GM19193 (cell line): ENCODE data around the gene TBC1D22B.

Experiments used
- POLR2A ChIP-seq: IDR thresholded peaks from 4 replicates; pipeline ENCODE4 v1.6.1; 2011; ENCODE audit not compliant: insufficient read depth, insufficient read length; ENCODE audit errors: extremely low read depth

The TBC1D22B gene

GRCh38 chr6:37317312-37318038, 59.9 kb downstream of the TBC1D22B start:
- no peak for TF ChIP-seq POLR2A

- TF ChIP-seq POLR2A, result no peak
Observed at GRCh38 chr6:37319156-37319555, 61.6 kb downstream of the TBC1D22B start.

DNA sequence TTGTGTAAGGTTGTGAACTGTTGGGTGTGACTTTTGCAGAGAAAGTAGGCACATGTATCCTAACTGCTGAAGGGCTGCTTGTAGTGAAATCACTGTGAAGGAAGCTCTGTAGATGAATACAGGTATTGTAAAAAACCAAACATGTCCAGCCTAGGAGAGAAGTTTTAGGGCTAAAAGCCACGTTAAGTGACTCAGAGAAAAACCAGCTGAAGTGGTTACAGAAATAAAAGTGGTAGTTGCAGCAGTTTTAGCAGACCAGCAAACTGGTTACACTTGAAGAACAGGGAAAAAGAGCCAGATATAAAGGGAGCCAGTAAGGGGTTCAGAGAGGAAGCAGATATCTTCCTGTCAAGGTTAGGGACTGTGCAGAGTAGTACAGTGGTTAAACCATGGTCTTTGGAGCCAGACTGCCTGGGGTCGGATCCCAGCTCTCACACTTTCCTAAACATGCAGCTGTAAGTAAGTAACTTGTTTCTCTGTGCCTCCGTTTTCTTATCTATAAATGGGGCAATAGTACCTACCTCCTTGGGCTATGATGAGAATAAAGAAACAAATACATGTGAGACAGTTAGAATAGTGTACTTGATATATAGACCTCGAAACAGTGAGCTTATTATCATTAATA, 62.4 kb downstream of the TBC1D22B start:
- TF ChIP-seq POLR2A, result no peak

DNA sequence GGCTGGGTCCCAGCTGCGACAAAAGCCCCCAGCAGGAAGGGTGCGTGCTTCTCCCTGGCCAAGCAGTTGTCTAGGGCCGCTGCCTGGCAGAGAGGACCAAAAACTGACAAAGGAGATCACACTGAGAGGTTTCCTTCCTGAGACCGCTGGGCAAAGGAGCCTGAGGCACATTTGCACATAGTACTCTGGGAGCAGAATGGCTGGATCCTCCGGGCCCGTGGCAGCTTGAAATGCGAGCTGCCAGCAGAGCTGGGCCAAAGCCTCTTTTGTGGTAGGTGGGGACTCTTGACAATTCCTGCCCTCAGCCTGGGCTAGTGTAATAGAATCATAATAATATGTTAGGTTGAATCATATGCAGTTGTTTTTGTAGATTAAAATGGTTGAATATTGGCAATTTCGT, 63.1 kb downstream of the TBC1D22B start:
- no peak for TF ChIP-seq POLR2A

DNA sequence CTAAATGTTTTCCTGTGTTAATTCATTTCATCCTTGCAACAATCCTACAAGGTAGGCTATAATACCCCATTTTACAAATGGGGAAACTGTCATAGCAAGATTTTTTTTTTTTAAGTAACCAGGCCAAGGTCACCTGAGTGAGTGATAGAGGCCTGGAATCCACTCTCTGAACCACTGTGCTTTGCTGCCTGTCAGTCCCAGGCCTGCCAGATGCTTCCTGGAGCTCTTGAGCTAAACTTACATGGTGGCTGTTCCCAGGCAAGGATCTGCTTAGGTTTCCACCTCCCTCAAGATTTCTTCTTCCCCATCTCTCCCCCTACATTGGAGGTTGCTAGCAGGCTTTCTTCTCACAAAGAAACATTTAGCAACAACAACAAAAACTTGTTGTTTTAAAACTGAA, 63.5 kb downstream of the TBC1D22B start:
- no peak for TF ChIP-seq POLR2A

GRCh38 chr6:37321516-37322415, 64.2 kb downstream of the TBC1D22B start:
- no peak for TF ChIP-seq POLR2A

DNA sequence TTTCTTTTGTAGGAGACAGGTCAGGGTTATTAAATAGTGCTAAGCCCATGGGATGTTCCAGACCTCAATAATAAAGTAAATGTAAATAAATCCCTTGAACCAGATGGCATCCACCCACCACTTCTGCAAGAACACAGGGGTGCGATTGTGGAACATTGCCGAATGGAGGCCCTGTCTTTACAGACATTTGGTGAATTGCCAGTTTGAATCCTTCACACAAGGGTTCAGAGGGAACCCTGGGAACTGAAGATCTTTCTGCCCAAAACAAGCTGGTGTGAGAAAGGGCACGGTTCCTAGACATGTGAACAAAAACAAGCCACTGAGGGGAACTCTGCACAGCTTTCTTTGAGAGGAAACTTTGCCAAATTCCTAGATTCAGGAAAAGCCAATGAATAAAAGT, 66.0 kb downstream of the TBC1D22B start:
- no peak for TF ChIP-seq POLR2A

GRCh38 chr6:37324131-37325033, 66.8 kb downstream of the TBC1D22B start:
- no peak for TF ChIP-seq POLR2A

DNA sequence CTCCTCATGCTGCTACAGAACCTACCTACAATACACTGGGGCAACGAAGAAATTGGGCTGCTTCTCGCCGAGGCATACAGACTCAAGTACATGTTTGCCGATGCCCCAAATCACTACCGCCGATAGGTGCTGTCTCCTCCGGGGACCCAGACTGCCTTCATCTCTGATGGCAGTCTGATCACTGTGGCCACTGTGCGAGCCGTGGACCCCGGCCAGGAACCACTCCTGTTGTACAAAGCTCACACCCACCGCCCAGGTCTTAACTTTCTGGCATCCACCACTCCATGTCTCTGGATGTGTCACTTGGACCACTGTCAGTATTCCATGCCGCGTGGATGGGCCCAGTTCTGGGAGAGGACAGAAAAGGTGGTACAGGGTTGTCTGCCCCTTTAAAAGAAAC, 73.5 kb downstream of the TBC1D22B start:
- no peak for TF ChIP-seq POLR2A

GRCh38 chr6:37332894-37333293, 75.3 kb downstream of the TBC1D22B start:
- TF ChIP-seq POLR2A, result no peak

DNA sequence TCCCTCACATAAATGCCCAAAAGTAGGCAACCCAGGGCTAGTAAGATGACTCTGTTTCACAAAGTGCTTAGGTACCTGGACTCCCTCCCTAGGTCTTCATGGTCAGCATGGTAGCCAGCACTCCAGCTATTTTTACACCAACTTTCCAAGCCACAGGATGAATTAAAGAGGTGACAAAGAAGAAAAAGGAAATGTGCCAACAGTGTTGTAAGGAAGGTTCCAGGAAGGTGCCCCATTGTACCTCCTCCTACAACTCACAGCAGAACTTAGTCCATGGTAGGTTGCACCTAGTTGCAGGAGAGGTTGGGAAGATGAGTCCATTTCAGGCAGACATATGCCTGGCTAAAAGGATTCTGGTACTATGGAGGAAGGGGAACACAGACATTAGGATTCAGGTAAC, 76.5 kb downstream of the TBC1D22B start:
- no peak for TF ChIP-seq POLR2A

GRCh38 chr6:37338745-37339255, 81.2 kb downstream of the TBC1D22B start:
- no peak for TF ChIP-seq POLR2A

- TF ChIP-seq POLR2A, result no peak
Observed at GRCh38 chr6:37339741-37340638, 82.4 kb downstream of the TBC1D22B start.
